HFFc6 (cell line): Measurements from ENCODE around the gene TUBB8. TPM values are rescaled to one million over a fixed set of nuclear protein-coding genes. Genes with fewer than 3 reads are reported as not detected.
"Not testable (repeated sequence)": the region's sequence is repeated elsewhere in the genome, so short reads cannot be mapped to it uniquely, and the experiment has no call there.

Experiments used
- DNase-seq: peaks from one replicate; pipeline ENCODE4 v3.0.0-alpha.2; 2018
- H3K27ac Mint-ChIP-seq: 2 replicates; pipeline ENCODE4 v1.8.0; 2020; ENCODE audit warnings: mild to moderate bottlenecking, mixed read lengths
- H3K27me3 Mint-ChIP-seq: 2 replicates; pipeline ENCODE4 v1.8.0; 2021; ENCODE audit warnings: mild to moderate bottlenecking, moderate library complexity, mixed read lengths; ENCODE audit not compliant: insufficient read depth
- H3K36me3 Mint-ChIP-seq: 2 replicates; pipeline ENCODE4 v1.8.0; 2021; ENCODE audit warnings: low read depth, mixed read lengths
- H3K4me1 Mint-ChIP-seq: 2 replicates; pipeline ENCODE4 v1.8.0; 2020; ENCODE audit warnings: low read depth, mixed read lengths
- H3K4me3 Mint-ChIP-seq: 2 replicates; pipeline ENCODE4 v1.8.0; 2020; ENCODE audit warnings: mild to moderate bottlenecking, moderate library complexity, mixed read lengths
- H3K9me3 Mint-ChIP-seq: 2 replicates; pipeline ENCODE4 v1.8.0; 2020; ENCODE audit warnings: mild to moderate bottlenecking, mixed read lengths
- CTCF ChIP-seq: fragments of 200-600 bp; sonication (generic); IDR thresholded peaks from 2 replicates; pipeline ENCODE4 v1.5.0; 2021; ENCODE audit warnings: antibody characterized with exemption, mild to moderate bottlenecking
- total RNA-seq, 6 experiments: library from RNA; stranded (reverse); fragmentation: NEBNext Ultra II Directional; extraction: Animal tissue kit (Norgen Biotek cat#: 25700); gene quantifications; 2 replicates in 1 of 6; 3 replicates in 5 of 6; pipeline ENCODE4 v1.2.3, GENCODE V29; 2021

TUBB8 gene
- total RNA-seq, 6 experiments from 2014 or later, result not detected

DNA sequence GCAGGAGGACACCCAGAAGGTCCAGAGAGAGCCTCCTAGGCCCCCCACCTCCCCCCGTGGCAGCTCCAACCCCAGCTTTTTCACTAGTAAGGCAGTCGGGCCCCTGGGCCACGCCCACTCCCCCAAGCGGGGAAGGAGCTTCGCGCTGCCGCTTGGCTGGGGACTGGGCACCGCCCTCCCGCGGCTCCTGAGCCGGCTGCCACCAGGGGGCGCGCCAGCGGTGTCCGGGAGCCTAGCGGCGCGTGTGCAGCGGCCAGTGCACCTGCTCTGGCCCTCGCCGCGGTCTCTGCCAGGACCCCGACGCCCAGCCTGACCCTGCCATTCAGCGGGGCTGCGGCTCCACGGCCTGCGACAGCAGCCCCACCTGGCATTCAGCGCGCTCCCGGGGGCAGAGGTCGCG, 37.8 kb downstream of the TUBB8 start:
- H3K27me3 Mint-ChIP-seq, DNase-seq, H3K4me3 Mint-ChIP-seq, H3K36me3 Mint-ChIP-seq, H3K4me1 Mint-ChIP-seq, H3K9me3 Mint-ChIP-seq, H3K27ac Mint-ChIP-seq: not testable (repeated sequence)
- peak; percentile 30; the same call in 1 of the 2 replicates for TF ChIP-seq CTCF

DNA sequence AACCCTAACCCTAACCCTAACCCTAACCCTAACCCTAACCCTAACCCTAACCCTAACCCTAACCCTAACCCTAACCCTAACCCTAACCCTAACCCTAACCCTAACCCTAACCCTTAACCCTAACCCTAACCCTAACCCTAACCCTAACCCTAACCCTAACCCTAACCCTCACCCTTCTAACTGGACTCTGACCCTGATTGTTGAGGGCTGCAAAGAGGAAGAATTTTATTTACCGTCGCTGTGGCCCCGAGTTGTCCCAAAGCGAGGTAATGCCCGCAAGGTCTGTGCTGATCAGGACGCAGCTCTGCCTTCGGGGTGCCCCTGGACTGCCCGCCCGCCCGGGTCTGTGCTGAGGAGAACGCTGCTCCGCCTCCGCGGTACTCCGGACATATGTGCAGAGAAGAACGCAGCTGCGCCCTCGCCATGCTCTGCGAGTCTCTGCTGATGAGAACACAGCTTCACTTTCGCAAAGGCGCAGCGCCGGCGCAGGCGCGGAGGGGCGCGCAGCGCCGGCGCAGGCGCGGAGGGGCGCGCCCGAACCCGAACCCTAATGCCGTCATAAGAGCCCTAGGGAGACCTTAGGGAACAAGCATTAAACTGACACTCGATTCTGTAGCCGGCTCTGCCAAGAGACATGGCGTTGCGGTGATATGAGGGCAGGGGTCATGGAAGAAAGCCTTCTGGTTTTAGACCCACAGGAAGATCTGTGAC, 38.7 kb downstream of the TUBB8 start:
- H3K4me3 Mint-ChIP-seq, H3K27ac Mint-ChIP-seq, H3K9me3 Mint-ChIP-seq, H3K4me1 Mint-ChIP-seq, H3K27me3 Mint-ChIP-seq, DNase-seq, H3K36me3 Mint-ChIP-seq: not testable (repeated sequence)

Other genes starting within 250 kb of the TUBB8 start
- 10 to 100 TPM; 56.7 to 75.2 (median 65.9) TPM for gene ZMYND11, start 86.2 kb upstream of the TUBB8 start, total RNA-seq